Fibroblast of skin of abdomen (primary cell): ENCODE data around the gene KANSL2. TPM values are rescaled to one million over a fixed set of nuclear protein-coding genes. Genes with fewer than 3 reads are reported as not detected.
"Not testable (repeated sequence)": the region's sequence is repeated elsewhere in the genome, so short reads cannot be mapped to it uniquely, and the experiment has no call there.

Source experiments
- DNase-seq: peaks from one replicate; pipeline ENCODE4 v3.0.0-alpha.2; 2013
- polyA plus RNA-seq, 2 experiments: library from polyadenylated mRNA; unstranded; fragments of 120-200 nt; gene quantifications; one replicate each; pipeline ENCODE4 v1.2.1, GENCODE V29; 2013; ENCODE audit not compliant: insufficient read length in 2 of 2

KANSL2 gene
- 22.9 TPM for polyA plus RNA-seq (2013, experiment 1 of 2; ENCODE audit: insufficient read length)
- polyA plus RNA-seq (2013, experiment 2 of 2; ENCODE audit: insufficient read length): 21.0 TPM

DNA sequence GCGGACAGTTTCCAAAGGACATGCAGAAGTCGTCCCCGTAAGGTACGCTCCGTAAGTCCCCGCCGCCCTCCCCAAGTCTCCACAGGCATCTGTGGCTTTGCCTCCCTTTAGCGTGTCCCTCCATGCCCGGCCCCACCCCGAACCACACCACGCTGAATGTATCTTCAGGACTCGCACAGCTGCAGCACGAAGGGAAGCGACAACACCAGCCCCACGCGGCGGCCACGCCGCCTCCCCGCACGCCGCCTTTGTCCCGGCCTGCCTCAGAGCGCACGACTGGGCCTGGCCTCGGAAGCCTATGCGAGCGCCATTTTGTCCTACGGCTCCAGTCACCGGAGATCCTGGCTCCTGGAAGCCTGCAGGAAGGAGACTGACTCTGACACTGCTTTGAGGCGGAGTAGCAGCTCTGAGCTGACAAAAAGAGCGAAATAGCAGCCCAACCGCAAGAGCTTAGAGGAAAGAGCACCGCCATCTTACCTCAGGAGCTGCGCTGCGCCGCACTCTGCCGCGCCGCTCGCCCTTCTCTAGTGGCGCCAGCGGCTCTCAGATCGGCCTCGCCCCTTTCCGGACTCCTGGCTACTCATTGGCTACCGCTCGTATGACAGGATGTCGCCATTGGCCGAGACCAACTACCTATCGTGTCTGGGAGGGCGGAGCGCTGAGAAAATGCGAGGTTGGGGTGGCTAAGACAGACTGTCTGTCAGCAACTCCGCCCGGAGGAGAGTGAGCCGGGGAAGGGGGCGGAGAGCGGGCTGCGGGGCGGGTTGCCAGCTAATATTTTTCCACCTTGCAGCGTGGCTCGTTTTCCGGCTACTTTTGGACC lies at the start of gene KANSL2:
Gene KANSL2 (minus strand): TSS at position 529 of the 823 bp plus-strand sequence. CDS start 606 bp downstream, outside the sequence.
- DNase-seq: peak; percentile 99

GRCh38 chr12:48728807-48729206 lies 46.8 kb upstream of the KANSL2 start:
- DNase-seq: no peak

GRCh38 chr12:48720737-48721136 lies 38.7 kb upstream of the KANSL2 start:
- not testable (repeated sequence) for DNase-seq

DNA sequence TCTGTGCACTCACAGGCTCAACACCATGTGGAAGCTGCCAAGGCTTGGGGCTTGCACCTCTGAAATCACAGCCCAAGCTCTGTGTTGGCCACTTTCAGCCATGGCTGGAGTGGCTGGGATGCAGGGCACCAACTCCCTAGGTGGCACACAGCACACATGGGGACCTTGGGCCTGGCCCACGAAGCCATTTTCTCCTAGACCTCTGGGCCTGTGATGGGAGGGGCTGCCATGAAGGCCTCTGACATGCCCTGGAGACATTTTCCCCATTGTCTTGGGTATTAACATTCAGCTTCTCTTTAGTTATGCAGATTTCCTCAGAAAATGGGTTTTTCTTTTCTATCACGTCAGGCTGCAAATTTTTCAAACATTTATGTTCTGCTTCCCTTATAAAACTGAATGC lies 38.1 kb upstream of the KANSL2 start:
- not testable (repeated sequence) for DNase-seq

GRCh38 chr12:48719002-48719401 lies 37.0 kb upstream of the KANSL2 start:
- not testable (repeated sequence) for DNase-seq

DNA sequence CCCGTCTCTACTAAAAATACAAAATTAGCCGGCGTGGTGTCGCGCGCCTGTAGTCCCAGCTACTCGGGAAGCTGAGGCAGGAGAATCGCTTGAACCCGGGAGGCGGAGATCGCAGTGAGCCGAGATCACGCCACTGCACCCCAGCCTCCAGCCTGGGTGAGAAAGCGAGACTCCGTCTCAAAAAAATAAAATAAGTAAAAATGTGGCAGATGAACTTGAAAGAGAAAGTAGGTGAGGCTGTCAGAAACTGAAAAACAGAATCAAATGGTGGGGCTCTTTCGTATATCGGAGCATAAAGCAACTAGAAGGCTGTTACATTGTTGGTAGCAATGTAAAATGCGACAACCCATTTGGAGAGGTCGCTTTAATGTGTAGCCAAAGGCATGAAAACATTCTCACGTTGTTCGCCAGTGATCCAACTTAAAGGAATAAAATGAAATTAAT lies 35.2 kb upstream of the KANSL2 start:
- DNase-seq: no peak

- peak; percentile 100 for DNase-seq
Measured at GRCh38 chr12:48716493-48717251, 34.6 kb upstream of the KANSL2 start, which contains the start of gene CCNT1. Gene CCNT1, minus strand, starts transcription at chr12:48716707. Its CDS starts 32 bp downstream, at chr12:48716675.

GRCh38 chr12:48716168-48716492 lies 34.1 kb upstream of the KANSL2 start:
- no peak for DNase-seq

GRCh38 chr12:48712209-48712608 lies 30.2 kb upstream of the KANSL2 start:
- DNase-seq: no peak

DNA sequence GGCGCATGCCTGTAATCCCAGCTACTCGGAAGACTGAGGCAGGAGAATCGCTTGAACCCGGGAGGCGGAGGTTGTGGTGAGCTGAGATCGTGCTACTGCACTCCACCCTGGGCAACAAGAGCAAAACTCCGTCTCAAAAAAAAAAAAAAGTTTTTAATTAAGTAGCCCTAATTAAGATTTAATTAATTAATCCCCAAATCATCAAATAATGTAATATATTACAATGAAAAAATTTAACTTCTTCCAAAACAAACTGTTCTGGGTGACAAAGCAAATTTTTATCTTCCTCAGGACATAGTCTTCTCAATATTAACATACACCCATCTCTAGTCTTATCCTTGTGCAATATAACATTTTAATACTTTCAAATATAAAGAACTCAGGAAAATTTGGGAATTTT lies 16.8 kb upstream of the KANSL2 start:
- DNase-seq: not testable (repeated sequence)

DNA sequence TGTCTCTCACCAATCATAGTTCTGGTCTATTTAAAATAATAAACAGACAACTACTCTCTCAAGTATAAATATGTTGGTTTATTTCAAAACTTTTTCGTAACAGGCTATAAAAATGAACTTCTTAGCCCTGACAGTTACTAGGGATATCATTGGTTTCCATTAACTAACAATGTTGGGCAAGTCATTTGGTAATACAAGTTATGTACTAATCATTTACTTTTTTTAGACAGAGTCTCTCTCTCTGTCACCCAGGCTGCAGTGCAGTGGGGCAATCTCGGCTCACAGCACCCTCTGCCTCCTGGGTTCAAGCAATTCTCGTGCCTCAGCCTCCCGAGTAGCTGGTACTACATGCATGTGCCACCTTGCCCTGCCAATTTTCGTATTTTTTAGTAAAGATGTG lies 14.6 kb upstream of the KANSL2 start:
- no peak for DNase-seq

- no peak for DNase-seq
Measured at GRCh38 chr12:48695859-48696258, 13.8 kb upstream of the KANSL2 start.

GRCh38 chr12:48694038-48694437 lies 12.0 kb upstream of the KANSL2 start:
- no peak for DNase-seq

DNA sequence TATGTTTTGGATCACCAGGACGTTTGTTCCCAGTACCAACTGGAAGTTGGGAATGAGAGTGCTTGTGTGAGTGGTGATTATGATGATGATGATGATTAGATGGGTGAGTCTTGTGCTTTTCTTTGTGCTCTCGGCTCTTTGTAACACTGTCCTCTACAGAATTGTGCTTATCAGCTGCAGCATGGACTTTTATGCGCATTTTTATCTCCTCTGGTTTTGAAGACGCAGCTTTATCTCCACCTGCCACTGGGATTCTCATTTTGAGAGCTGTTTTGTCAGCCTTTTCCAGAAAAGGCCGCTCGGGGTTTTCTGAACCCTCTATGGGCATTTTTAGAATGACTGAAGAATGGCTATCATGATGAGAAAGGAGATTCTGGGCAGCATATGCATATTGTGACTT lies 11.5 kb upstream of the KANSL2 start:
- no peak for DNase-seq

- DNase-seq: no peak
Measured at GRCh38 chr12:48691826-48692487, 9.9 kb upstream of the KANSL2 start.

GRCh38 chr12:48690990-48691389 lies 9.0 kb upstream of the KANSL2 start:
- DNase-seq: no peak

- no peak for DNase-seq
Measured at GRCh38 chr12:48690436-48690835, 8.4 kb upstream of the KANSL2 start.

DNA sequence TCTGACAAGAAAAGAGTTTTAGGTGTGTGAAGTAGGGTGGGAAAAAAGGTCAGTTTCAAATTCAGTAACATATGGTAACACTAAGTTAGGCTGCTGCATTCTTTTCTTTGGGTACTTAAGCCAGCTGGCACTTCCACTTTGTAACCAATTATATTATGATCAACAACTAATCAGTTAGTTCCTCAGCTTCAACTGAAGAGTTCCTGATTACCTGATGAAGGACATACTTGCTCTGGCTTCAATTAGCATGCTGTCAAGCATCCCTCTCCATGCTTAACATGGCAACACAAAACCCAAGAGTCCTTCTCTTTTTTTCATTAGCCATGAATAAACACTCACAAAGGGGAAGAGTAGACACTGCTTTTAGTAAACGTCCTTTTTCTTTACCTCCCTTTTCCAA lies 6.8 kb upstream of the KANSL2 start:
- DNase-seq: no peak

- DNase-seq: no peak
Measured at GRCh38 chr12:48687592-48687991, 5.6 kb upstream of the KANSL2 start.

- no peak for DNase-seq
Measured at GRCh38 chr12:48686615-48687334, 4.7 kb upstream of the KANSL2 start.

DNA sequence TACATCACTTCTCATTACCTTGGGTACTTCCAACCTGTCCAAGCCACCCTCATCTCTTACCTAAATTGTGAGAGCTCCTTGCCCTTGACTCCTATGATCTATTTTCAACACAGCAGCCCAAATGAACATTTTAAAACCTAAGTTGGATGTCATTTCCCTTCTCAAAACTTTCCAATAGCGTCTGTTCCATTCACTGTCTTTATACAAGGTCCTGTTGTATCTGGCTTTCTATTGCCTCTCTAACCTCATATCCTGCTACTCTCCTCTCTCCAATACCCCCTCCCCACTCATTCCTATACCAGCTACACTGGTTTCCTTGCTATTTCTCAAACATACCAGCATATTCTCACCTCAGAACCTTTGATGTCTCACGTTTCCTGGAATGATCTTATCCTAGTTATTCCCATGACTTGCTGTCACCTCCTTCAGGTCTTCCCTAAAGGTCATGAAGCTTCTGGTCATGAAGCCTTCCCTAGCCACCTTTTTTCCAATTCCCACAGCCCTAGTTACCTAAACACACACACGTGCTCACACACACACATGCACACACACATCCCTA lies 4.1 kb upstream of the KANSL2 start:
- DNase-seq: no peak

DNA sequence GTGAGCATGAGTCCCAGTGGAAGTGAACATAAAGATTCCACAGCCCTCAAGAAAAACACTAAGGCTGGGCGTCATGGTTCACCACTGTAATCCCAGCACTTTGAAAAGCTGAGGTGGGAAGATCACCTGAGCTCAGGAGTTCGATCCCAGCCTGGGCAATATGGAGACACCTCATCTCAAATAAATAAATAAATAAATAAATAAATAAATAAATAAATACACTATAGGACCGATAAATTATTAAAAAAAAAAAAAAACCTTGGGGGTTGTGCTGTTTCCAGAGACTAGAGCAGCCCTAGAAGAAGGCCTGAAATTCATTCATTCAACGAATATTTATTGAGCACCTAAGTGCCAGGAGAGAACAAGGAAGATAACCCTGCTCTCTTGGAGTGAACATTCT lies 1.5 kb upstream of the KANSL2 start:
- no peak for DNase-seq
